H1 (cell line): ENCODE results near the gene FXYD5. TPM values are rescaled to one million over a fixed set of nuclear protein-coding genes. Genes with fewer than 3 reads are reported as not detected.

Experiments
- GABPA ChIP-seq: IDR thresholded peaks from 2 replicates; pipeline ENCODE4 v1.6.1; 2011; ENCODE audit warnings: mild to moderate bottlenecking, low read length, moderate library complexity, borderline replicate concordance; ENCODE audit not compliant: insufficient read depth
- POLR2A ChIP-seq, 2 experiments: IDR thresholded peaks; 1 replicate in 1 of 2; 2 replicates in 1 of 2; pipeline ENCODE4 v1.6.1; 2011; ENCODE audit warnings: low read depth in 2 of 2, low read length in 2 of 2, mild to moderate bottlenecking in 2 of 2; ENCODE audit errors: control extremely low read depth in 1 of 2
- RBBP5 ChIP-seq: IDR thresholded peaks from 2 replicates; pipeline ENCODE4 v1.7.1; 2012; ENCODE audit warnings: low read depth, mild to moderate bottlenecking, inconsistent platforms, low read length, moderate library complexity, borderline replicate concordance
- SAP30 ChIP-seq: fragments of 300-600 bp; sonication (generic); IDR thresholded peaks from 2 replicates; pipeline ENCODE4 v1.7.1; 2012; ENCODE audit warnings: low read length, moderate library complexity, mild to moderate bottlenecking, inconsistent platforms; ENCODE audit not compliant: insufficient read depth, insufficient replicate concordance
- TCF12 ChIP-seq: IDR thresholded peaks from 2 replicates; pipeline ENCODE4 v1.6.1; 2011; ENCODE audit warnings: low read depth, mild to moderate bottlenecking, low read length
- polyA plus RNA-seq, 7 experiments: library from polyadenylated mRNA; depleted of rRNA in 3 of 7; stranded (reverse) in 5 of 7; unstranded in 2 of 7; fragments of >200 nt in 5 of 7; fragments of 200-250 nt in 2 of 7; gene quantifications; 1 replicate in 5 of 7; 2 replicates in 1 of 7; 4 replicates in 1 of 7; pipeline versions ENCODE4 v1.2.1 to v1.2.3, GENCODE V29; 2011 to 2013; ENCODE audit warnings: missing spikeins in 2 of 7, mixed read lengths in 2 of 7
- total RNA-seq: library from RNA; stranded (reverse); fragmentation: NEBNext Ultra II Directional; extraction: Animal tissue kit (Norgen Biotek cat#: 25700); gene quantifications from 2 replicates; pipeline ENCODE4 v1.2.1, GENCODE V29; 2021

Gene FXYD5
- total and polyA plus RNA-seq, 2 of the 8 experiments (the other 6 are each of a cell fraction or from before 2014, with no cell fraction given), result 99.0 to 191 TPM

DNA sequence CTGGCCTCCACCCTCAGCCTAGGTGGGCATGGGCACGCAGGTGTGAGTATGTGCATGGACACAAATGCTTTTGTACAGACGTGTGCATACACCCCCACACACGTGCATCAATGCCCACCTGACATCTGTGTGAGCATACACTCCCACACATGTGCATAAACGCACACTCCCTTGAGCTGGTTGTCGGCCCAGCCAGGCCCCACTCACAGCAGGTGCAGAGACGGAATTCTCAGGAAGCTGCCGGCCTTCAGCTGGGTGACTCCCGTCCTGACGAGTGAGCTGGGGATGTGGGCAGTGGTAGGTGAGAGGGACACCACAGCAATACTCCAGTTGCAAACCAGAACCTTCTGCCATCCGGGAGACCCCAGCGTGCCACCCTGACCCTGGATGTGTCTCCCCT is 20.7 kb upstream of the FXYD5 start (continued):
- TF ChIP-seq GABPA (no peak), SAP30 (no peak), RBBP5 (no peak), TCF12 (no peak), POLR2A (IDR thresholded peaks at IDR 0.05; ENCODE audit: control extremely low read depth in 1 of 2, low read depth in 2 of 2, low read length in 2 of 2) (no peak)
- TF ChIP-seq, all 59 proteins: peak for 0
